ENCODE data around the gene NCKIPSD. TPM values are rescaled to one million over a fixed set of nuclear protein-coding genes. Genes with fewer than 3 reads are reported as not detected.

Gene NCKIPSD
- total RNA-seq, 8 experiments from 2014 or later: 9.8 to 22.4 (median 13.6) TPM

DNA sequence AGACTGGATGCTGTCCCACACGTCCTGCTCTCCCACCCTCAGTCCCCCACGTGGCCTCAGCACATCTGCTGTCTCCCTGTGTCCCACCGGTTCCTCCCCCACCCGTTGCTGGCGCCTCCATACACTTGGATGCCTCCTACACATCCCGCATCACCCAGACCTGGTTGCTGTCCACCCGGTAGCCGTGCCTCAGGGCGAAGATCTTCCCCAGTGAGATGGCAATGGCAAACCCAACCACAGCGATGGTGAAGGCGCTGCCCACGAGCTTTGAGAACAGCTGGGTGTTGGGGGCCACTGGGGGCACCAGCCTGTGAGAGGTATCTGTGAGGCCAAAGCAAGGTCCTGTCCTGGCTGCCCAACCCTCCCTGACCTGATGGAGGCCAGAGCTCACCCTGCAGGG is 54.9 kb downstream of the NCKIPSD start:
- ATAC-seq (replicated peaks in 6 of 8): no peak
- Histone ChIP-seq H3K4me3 (no peak overlapping the region), H3K27ac (no peak overlapping the region), H3K4me1 (replicated peaks in 1 of 2) (peaks cover 5 to 7% of the 10 kb centered on the region in 2 donors)
- in situ Hi-C loops (cut with MboI; ENCODE audit: low pct_unique_long_range_greater_than_20kb in 2 of 9, low sequenced_read_pairs in 9 of 9, unreplicated experiment in 9 of 9): no loop called here
- 100% methylated on average over 1 to 4 of the region's 12 CpGs; no CpG with 5 or more reads in 7 of the 10 experiments for WGBS, 10 experiments

DNA sequence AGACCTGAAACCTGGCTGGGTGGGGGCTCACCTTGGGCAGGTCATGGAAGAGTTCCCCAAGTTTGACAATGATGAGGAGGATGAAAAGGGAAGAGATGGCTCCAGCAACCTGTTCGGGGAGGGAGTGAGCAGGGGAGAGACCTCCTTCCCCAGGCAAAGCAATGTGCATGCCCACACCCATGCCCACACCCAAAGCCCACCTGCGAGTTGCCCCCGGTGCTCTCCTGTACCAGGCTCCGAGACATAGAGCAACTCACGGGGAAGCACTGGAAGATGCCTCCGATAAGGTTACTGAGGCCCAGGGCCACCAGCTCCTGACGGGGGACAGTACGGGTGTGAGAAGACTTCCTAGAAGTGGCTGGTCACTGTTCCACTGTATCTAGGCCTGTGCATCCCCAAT is 55.3 kb downstream of the NCKIPSD start:
- no peak overlapping the region for H3K27ac ChIP-seq
- H3K4me1 ChIP-seq (replicated peaks in 1 of 2): peaks cover 5% of the 10 kb centered on the region in 2 donors
- 80 to 100% (median 93%) methylated on average over 1 to 5 of the region's 8 CpGs; no CpG with 5 or more reads in 5 of the 10 experiments for WGBS, 10 experiments
- H3K4me3 ChIP-seq: no peak overlapping the region
- no peak for ATAC-seq (replicated peaks in 6 of 8)
- in situ Hi-C loops (cut with MboI; ENCODE audit: low pct_unique_long_range_greater_than_20kb in 2 of 9, low sequenced_read_pairs in 9 of 9, unreplicated experiment in 9 of 9): no loop called here

DNA sequence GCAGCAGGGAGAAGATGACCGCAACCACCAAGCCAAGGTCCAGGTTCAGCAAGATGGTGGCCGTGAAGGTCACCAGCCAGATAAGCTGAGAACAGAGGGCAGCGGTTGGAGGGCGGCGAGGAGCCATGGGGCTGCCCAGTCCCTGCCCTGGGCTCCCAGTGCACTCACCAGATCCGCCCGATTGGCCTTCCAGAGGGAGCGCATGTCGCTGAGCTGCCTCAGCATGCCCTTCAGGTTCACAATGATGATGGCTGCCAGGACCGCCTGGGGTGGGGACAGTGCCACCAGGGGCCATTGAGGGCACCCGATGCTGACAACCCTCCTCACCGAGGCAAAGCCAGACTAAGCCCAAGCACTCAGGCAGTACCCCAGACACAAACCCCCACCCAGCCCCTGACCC is 55.8 kb downstream of the NCKIPSD start:
- ATAC-seq (replicated peaks in 6 of 8): no peak
- no peak overlapping the region for H3K27ac ChIP-seq
- 85 to 100% (median 94%) methylated on average over 1 to 6 of the region's 12 CpGs; no CpG with 5 or more reads in 6 of the 10 experiments for WGBS, 10 experiments
- H3K4me3 ChIP-seq: no peak overlapping the region
- in situ Hi-C loops (cut with MboI; ENCODE audit: low pct_unique_long_range_greater_than_20kb in 2 of 9, low sequenced_read_pairs in 9 of 9, unreplicated experiment in 9 of 9): no loop called here
- H3K4me1 ChIP-seq (replicated peaks in 1 of 2): peaks cover 5% of the 10 kb centered on the region in 2 donors

DNA sequence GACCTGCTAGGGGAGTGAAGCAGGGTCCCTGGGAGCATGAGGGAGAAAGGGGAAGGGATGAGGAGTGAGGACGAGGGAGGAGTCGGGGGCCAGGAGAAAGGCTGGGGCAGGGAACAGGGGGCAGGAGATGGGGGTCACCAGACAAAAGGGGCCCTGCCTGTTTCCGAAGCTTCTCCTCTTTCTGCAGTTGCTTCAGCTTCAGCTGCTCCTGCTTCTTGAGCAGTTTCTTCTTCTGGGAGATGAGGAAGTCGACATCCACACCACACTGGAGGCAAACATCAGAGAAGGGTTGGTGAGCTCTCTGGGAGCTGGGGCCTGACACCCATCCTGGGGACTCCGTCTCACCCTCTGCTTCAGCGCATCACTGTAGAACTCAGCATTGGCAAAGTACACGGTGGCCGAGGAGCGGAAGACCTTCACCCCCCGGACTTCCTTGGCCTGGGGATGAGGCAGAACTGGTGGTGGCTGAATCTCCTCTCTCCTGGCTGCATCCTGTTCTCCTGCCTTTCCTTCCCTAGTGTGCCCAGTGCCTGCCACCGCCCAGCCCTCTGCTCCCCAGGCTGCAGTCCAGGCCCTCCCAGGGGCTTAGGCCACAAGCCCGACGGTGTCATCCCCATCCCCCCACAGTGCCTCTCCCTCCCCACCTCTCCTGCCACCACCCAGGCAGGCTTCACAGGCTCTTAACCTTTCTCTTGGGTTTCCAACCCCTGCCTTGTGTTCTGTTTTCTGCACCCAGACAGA is 57.3 kb downstream of the NCKIPSD start:
- Histone ChIP-seq H3K4me3 (no peak overlapping the region), H3K27ac (no peak overlapping the region), H3K4me1 (replicated peaks in 1 of 2) (no peaks in the 10 kb centered on the region)
- 94 to 100% (median 100%) methylated on average over 1 to 5 of the region's 13 CpGs; no CpG with 5 or more reads in 6 of the 10 experiments for WGBS, 10 experiments
- in situ Hi-C loops (cut with MboI; ENCODE audit: low pct_unique_long_range_greater_than_20kb in 2 of 9, low sequenced_read_pairs in 9 of 9, unreplicated experiment in 9 of 9): no loop called here
- ATAC-seq (replicated peaks in 6 of 8): no peak

DNA sequence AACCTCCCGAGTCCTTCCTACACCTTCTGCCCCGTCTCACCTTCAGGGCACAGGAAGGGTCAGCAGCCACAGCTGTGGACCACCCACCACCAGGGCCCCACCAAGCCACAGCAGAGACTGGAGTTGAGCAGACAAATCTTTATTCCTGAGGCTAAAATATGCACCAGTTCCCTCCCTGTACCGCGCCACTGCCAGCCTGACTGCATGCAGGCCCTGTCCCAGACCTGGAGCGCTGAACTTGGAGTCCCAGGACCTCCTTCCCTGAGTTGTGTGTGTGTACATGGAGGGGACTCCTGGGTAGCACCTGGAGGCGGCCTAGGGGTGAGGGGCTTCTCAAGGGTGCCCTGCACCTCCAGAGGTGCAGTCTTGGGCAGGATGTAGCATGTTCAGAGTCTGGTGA is 60.1 kb downstream of the NCKIPSD start:
- H3K4me3 ChIP-seq: no peak overlapping the region
- no peak overlapping the region for H3K27ac ChIP-seq
- in situ Hi-C loops (cut with MboI; ENCODE audit: low pct_unique_long_range_greater_than_20kb in 2 of 9, low sequenced_read_pairs in 9 of 9, unreplicated experiment in 9 of 9): no loop called here
- WGBS, 10 experiments: 83 to 100% methylated on average over 2 to 3 of the region's 6 CpGs; no CpG with 5 or more reads in 8 of the 10 experiments
- ATAC-seq (replicated peaks in 6 of 8): no peak
- H3K4me1 ChIP-seq (replicated peaks in 1 of 2): no peaks in the 10 kb centered on the region

DNA sequence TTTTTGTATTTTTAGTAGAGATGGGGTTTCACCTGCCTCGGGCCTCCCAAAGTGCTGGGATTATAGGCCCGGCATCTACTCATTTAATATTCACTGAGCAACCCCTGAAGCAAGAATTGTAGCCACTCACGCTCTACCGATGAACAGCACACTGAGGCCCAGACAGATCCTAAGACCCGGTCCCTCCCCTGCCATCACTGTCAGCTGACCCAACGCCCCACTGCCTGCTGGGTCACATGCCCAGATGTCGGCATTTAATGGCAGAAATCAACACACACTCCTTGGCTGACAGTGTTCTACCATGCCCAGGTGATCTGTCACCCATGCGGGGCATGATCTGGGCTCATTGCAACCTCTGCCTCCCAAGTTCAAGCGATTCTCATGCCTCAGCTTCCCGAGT is 60.9 kb downstream of the NCKIPSD start:
- in situ Hi-C loops (cut with MboI; ENCODE audit: low pct_unique_long_range_greater_than_20kb in 2 of 9, low sequenced_read_pairs in 9 of 9, unreplicated experiment in 9 of 9): no loop called here
- Histone ChIP-seq H3K4me1 (replicated peaks in 1 of 2) (no peaks in the 10 kb centered on the region), H3K4me3 (no peak overlapping the region), H3K27ac (no peak overlapping the region)
- 85 to 100% (median 89%) methylated on average over 1 to 6 of the region's 10 CpGs; no CpG with 5 or more reads in 3 of the 10 experiments for WGBS, 10 experiments
- no peak for ATAC-seq (replicated peaks in 6 of 8)

DNA sequence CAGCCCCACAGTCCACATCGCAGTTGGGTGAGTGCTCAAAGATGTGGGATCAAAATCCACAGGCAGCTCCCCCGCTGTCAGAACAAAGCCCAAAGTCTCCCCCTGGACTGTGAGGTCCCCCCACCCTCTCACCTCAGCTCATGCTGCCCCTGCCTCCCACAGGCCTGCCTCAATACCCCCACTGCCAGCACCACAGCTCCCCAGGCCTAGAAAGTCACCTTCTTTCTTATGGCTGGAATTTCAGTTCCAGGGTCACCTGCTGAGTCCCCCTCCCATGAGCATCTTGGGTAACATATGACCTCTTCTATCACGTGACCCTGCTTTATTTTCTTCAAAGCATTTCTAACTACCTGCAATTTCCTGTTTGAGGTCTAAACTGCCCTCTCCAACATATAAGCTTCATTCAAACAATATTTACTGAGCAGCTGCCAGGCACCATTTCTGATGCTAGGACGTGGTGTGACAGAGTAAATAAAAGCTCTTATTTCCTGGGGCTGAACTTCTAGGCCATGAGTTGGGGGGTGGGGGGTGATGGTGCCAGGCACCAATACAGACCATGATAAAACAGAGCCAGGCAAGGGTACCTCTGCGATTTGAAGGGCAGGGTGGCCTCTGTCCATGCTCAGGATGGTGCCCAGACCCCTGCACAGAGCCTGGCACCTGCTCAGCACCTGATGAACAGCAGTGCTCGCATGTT is 61.7 kb downstream of the NCKIPSD start:
- H3K27ac ChIP-seq: no peak overlapping the region
- ATAC-seq (replicated peaks in 6 of 8): peak in 1 of 8 experiments; percentile 36
- in situ Hi-C loops (cut with MboI; ENCODE audit: low pct_unique_long_range_greater_than_20kb in 2 of 9, low sequenced_read_pairs in 9 of 9, unreplicated experiment in 9 of 9): no loop called here
- 60 to 100% (median 92%) methylated on average over 1 to 3 of the region's 6 CpGs; no CpG with 5 or more reads in 2 of the 10 experiments for WGBS, 10 experiments
- H3K4me1 ChIP-seq (replicated peaks in 1 of 2): no peaks in the 10 kb centered on the region
- no peak overlapping the region for H3K4me3 ChIP-seq

Other genes with a start within 250 kb of the NCKIPSD start
- gene CCDC51, start 245.8 kb downstream of the NCKIPSD start, total RNA-seq: 10 to 100 TPM; 14.9 to 90.4 (median 20.4) TPM
- 100 to 1,000 TPM; 375 to 754 (median 499) TPM for gene TMA7, start 245.7 kb downstream of the NCKIPSD start, total RNA-seq
- 10 to 100 TPM in 2 of 8 experiments, 1 to 10 TPM in 6; 3.9 to 11.7 (median 5.7) TPM for gene ATRIP, start 239.2 kb downstream of the NCKIPSD start, total RNA-seq
- gene SHISA5, start 181.7 kb downstream of the NCKIPSD start, total RNA-seq: 100 to 1,000 TPM in 2 of 8 experiments, 10 to 100 TPM in 6; 70.4 to 252 (median 93.4) TPM
- gene PFKFB4, start 129.1 kb downstream of the NCKIPSD start, total RNA-seq: 10 to 100 TPM in 5 of 8 experiments, 1 to 10 TPM in 3; 3.1 to 36.0 (median 10.4) TPM
- gene UCN2, start 122.1 kb downstream of the NCKIPSD start, total RNA-seq: under 1 TPM; 0.11 to 0.66 (median 0.41) TPM
- 10 to 100 TPM in 5 of 8 experiments, 1 to 10 TPM in 3; 7.0 to 27.9 (median 13.0) TPM for gene COL7A1, start 90.6 kb downstream of the NCKIPSD start, total RNA-seq
- gene UQCRC1, start 76.3 kb downstream of the NCKIPSD start, total RNA-seq: 100 to 1,000 TPM; 184 to 306 (median 226) TPM
- not detected for gene TMEM89, start 64.1 kb downstream of the NCKIPSD start, total RNA-seq
- gene SLC26A6, start 50.5 kb downstream of the NCKIPSD start, total RNA-seq: 10 to 100 TPM in 4 of 8 experiments, 1 to 10 TPM in 4; 7.1 to 27.0 (median 10.1) TPM
- 10 to 100 TPM in 5 of 8 experiments, 1 to 10 TPM in 2, under 1 TPM in 1; 0.97 to 53.4 (median 23.0) TPM for gene CELSR3, start 23.0 kb downstream of the NCKIPSD start, total RNA-seq
- gene IP6K2, start 31.3 kb upstream of the NCKIPSD start, total RNA-seq: 100 to 1,000 TPM in 7 of 8 experiments, 10 to 100 TPM in 1; 81.9 to 215 (median 154) TPM
- gene PRKAR2A, start 162.0 kb upstream of the NCKIPSD start, total RNA-seq: 10 to 100 TPM; 20.2 to 51.9 (median 41.5) TPM
- 10 to 100 TPM in 7 of 8 experiments, 1 to 10 TPM in 1; 7.8 to 22.6 (median 17.9) TPM for gene SLC25A20, start 213.0 kb upstream of the NCKIPSD start, total RNA-seq
- gene ARIH2, start 232.9 kb upstream of the NCKIPSD start, total RNA-seq: 100 to 1,000 TPM in 2 of 8 experiments, 10 to 100 TPM in 6; 42.4 to 111 (median 68.1) TPM